ENCODE results near the gene ESR1. TPM values are rescaled to one million over a fixed set of nuclear protein-coding genes. Genes with fewer than 3 reads are reported as not detected.

The ESR1 gene
- total RNA-seq, 4 donors from 2014 or later, result 1.3 to 2.6 (median 2.2) TPM

GRCh38 chr6:152078804-152079203 lies 271.3 kb downstream of the ESR1 start:
- H3K27me3 ChIP-seq, result no peaks in the 10 kb centered on the region
- no peaks in the 10 kb centered on the region for H3K36me3 ChIP-seq
- H3K4me3 ChIP-seq, result no peak overlapping the region
- H3K9me3 ChIP-seq, result peaks cover 6% of the 10 kb centered on the region
- DNase-seq (ENCODE audit: low spot score in 2 of 2), result no peak
- 85% methylated on average over 6 of the region's 7 CpGs for WGBS
- TF ChIP-seq POLR2A (IDR thresholded peaks at IDR 0.05), result no peak
- no peak for TF ChIP-seq POLR2AphosphoS5 (IDR thresholded peaks at IDR 0.05)
- TF ChIP-seq CTCF (IDR thresholded peaks at IDR 0.05), result no peak
- TF ChIP-seq EP300 (IDR thresholded peaks at IDR 0.05), result no peak
- H3K4me1 ChIP-seq, result no peaks in the 10 kb centered on the region
- no peak overlapping the region for H3K27ac ChIP-seq

- 85% methylated on average over 4 of the region's 4 CpGs for WGBS
- Histone ChIP-seq H3K27me3 (no peaks in the 10 kb centered on the region), H3K9me3 (no peaks in the 10 kb centered on the region), H3K4me1 (peaks cover 3% of the 10 kb centered on the region), H3K4me3 (no peak overlapping the region), H3K27ac (no peak overlapping the region), H3K36me3 (no peaks in the 10 kb centered on the region)
- no peak for DNase-seq (ENCODE audit: low spot score in 2 of 2)
- TF ChIP-seq CTCF (IDR thresholded peaks at IDR 0.05), result no peak
- TF ChIP-seq POLR2AphosphoS5 (IDR thresholded peaks at IDR 0.05), result no peak
- TF ChIP-seq EP300 (IDR thresholded peaks at IDR 0.05), result no peak
- no peak for TF ChIP-seq POLR2A (IDR thresholded peaks at IDR 0.05)
Measured at GRCh38 chr6:152085451-152085921, 278.0 kb downstream of the ESR1 start.

GRCh38 chr6:152086223-152086873 lies 278.9 kb downstream of the ESR1 start:
- no peak overlapping the region for H3K4me3 ChIP-seq
- no peaks in the 10 kb centered on the region for H3K36me3 ChIP-seq
- no peak for DNase-seq (ENCODE audit: low spot score in 2 of 2)
- no peak overlapping the region for H3K27ac ChIP-seq
- H3K27me3 ChIP-seq, result no peaks in the 10 kb centered on the region
- H3K4me1 ChIP-seq, result peaks cover 12% of the 10 kb centered on the region
- 92% methylated on average over 3 of the region's 3 CpGs for WGBS
- H3K9me3 ChIP-seq, result no peaks in the 10 kb centered on the region
- no peak for TF ChIP-seq POLR2A (IDR thresholded peaks at IDR 0.05)
- TF ChIP-seq EP300 (IDR thresholded peaks at IDR 0.05), result no peak
- no peak for TF ChIP-seq POLR2AphosphoS5 (IDR thresholded peaks at IDR 0.05)
- no peak for TF ChIP-seq CTCF (IDR thresholded peaks at IDR 0.05)

- no peaks in the 10 kb centered on the region for H3K27me3 ChIP-seq
- H3K4me1 ChIP-seq, result peaks cover 17% of the 10 kb centered on the region
- no peak overlapping the region for H3K27ac ChIP-seq
- no peak for DNase-seq (ENCODE audit: low spot score in 2 of 2)
- no peaks in the 10 kb centered on the region for H3K36me3 ChIP-seq
- no peak for TF ChIP-seq POLR2AphosphoS5 (IDR thresholded peaks at IDR 0.05)
- no peak for TF ChIP-seq EP300 (IDR thresholded peaks at IDR 0.05)
- no peak for TF ChIP-seq POLR2A (IDR thresholded peaks at IDR 0.05)
- no peak for TF ChIP-seq CTCF (IDR thresholded peaks at IDR 0.05)
- no peaks in the 10 kb centered on the region for H3K9me3 ChIP-seq
- H3K4me3 ChIP-seq, result no peak overlapping the region
- 76% methylated on average over 2 of the region's 2 CpGs for WGBS
Measured at GRCh38 chr6:152087096-152087495, 279.6 kb downstream of the ESR1 start.

- no peak overlapping the region for H3K27ac ChIP-seq
- DNase-seq (ENCODE audit: low spot score in 2 of 2), result no peak
- H3K27me3 ChIP-seq, result no peaks in the 10 kb centered on the region
- peaks cover 17% of the 10 kb centered on the region for H3K4me1 ChIP-seq
- H3K4me3 ChIP-seq, result no peak overlapping the region
- no peaks in the 10 kb centered on the region for H3K36me3 ChIP-seq
- TF ChIP-seq CTCF (IDR thresholded peaks at IDR 0.05) (no peak), EP300 (IDR thresholded peaks at IDR 0.05) (no peak), POLR2A (IDR thresholded peaks at IDR 0.05) (no peak), POLR2AphosphoS5 (IDR thresholded peaks at IDR 0.05) (no peak)
- no peaks in the 10 kb centered on the region for H3K9me3 ChIP-seq
- 40% methylated on average over 1 of the region's 1 CpG for WGBS
Measured at GRCh38 chr6:152087701-152088100, 280.2 kb downstream of the ESR1 start.

Data from suprapubic skin (tissue), 4 donors.